ENCODE data around the gene CFAP298.

DNA sequence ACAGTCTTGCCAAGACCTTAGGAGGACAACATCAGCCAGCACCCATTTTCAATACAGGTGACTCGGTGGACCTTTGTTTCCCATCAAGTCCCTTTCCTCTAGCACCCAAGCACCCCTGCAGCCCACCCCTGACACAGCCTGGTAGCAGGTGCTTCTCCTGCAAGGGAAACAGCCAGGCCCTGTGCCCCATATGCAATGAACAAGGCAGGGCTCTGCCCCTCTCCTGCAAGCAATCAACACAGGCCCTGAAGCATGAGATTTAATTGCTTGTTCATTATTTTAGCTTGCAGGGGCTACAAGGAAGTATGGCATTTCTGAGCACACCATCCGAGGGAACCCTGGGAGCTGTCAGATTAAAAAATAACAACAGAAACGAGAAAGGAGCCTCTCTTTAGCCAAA is 62.3 kb downstream of the CFAP298 start:
- TF ChIP-seq FOXK2 (IDR thresholded peaks at IDR 0.05) = no peak
- TF ChIP-seq ZNF384 (IDR thresholded peaks at IDR 0.05) = no peak
- TF ChIP-seq FOXM1 (IDR thresholded peaks at IDR 0.05; ENCODE audit: borderline replicate concordance) = no peak
- no peak for TF ChIP-seq NFRKB (IDR thresholded peaks at IDR 0.05)
- TF ChIP-seq HDGF (IDR thresholded peaks at IDR 0.05; ENCODE audit: borderline replicate concordance) = no peak
- no peak for TF ChIP-seq TARDBP (IDR thresholded peaks at IDR 0.05)
- TF ChIP-seq ARNT (IDR thresholded peaks at IDR 0.05) = no peak
- TF ChIP-seq, protein P1, sequence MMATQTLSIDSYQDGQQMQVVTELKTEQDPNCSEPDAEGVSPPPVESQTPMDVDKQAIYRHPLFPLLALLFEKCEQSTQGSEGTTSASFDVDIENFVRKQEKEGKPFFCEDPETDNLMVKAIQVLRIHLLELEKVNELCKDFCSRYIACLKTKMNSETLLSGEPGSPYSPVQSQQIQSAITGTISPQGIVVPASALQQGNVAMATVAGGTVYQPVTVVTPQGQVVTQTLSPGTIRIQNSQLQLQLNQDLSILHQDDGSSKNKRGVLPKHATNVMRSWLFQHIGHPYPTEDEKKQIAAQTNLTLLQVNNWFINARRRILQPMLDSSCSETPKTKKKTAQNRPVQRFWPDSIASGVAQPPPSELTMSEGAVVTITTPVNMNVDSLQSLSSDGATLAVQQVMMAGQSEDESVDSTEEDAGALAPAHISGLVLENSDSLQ (IDR thresholded peaks at IDR 0.05) = no peak
- TF ChIP-seq SP1 (IDR thresholded peaks at IDR 0.05) = no peak
- TF ChIP-seq BHLHE40 (IDR thresholded peaks at IDR 0.05; ENCODE audit: borderline replicate concordance) = no peak
- no peak for TF ChIP-seq L3MBTL2 (conservative IDR thresholded peaks at IDR 0.05)

All from HEK293T (cell line).